Keratinocyte (primary cell): ENCODE results near the gene AGAP1. TPM values are rescaled to one million over a fixed set of nuclear protein-coding genes. Genes with fewer than 3 reads are reported as not detected.

Experiments
- DNase-seq: peaks from one replicate; pipeline ENCODE4 v3.0.0-alpha.2; 2011; ENCODE audit warnings: low read depth, missing footprints, low spot score
- FAIRE-seq: peaks from 2 replicates; lab custom pipeline; 2011; peaks lifted over from hg19 to GRCh38; lab: Jason Lieb, UNC
- H2AFZ ChIP-seq: 2 replicates; pipeline ENCODE4 v1.6.0; 2012; ENCODE audit warnings: low read length, control low read depth, inconsistent platforms; ENCODE audit not compliant: control insufficient read depth
- H3K27ac ChIP-seq: 2 replicates; pipeline ENCODE4 v1.5.1; 2011; ENCODE audit warnings: low read length; ENCODE audit not compliant: control insufficient read depth, insufficient read depth
- H3K27me3 ChIP-seq: 3 replicates; pipeline ENCODE4 v1.6.0; 2011; ENCODE audit warnings: low read length; ENCODE audit not compliant: control insufficient read depth, insufficient read depth; ENCODE audit errors: extremely low read depth
- H3K36me3 ChIP-seq, 2 experiments: 2 replicates in 1 of 2; 3 replicates in 1 of 2; pipeline ENCODE4 v1.5.1; 2011; ENCODE audit warnings: low read length in 2 of 2, mild to moderate bottlenecking in 1 of 2; ENCODE audit not compliant: control insufficient read depth in 2 of 2, insufficient read depth in 2 of 2; ENCODE audit errors: extremely low read depth in 1 of 2
- H3K4me1 ChIP-seq: 3 replicates; pipeline ENCODE4 v1.5.1; 2011; ENCODE audit warnings: low read length; ENCODE audit not compliant: control insufficient read depth, insufficient read depth; ENCODE audit errors: extremely low read depth
- H3K4me2 ChIP-seq: 3 replicates; pipeline ENCODE4 v1.6.0; 2011; ENCODE audit warnings: low read depth, low read length; ENCODE audit not compliant: control insufficient read depth, insufficient read depth; ENCODE audit errors: extremely low read depth
- H3K4me3 ChIP-seq, 3 experiments: fragments of 200-600 bp in 1 of 3; sonication (generic) in 1 of 3; 2 replicates in 2 of 3; 3 replicates in 1 of 3; pipeline ENCODE4 v1.5.1; 2011 to 2016; ENCODE audit warnings: low read length in 3 of 3, mild to moderate bottlenecking in 3 of 3, control low read depth in 2 of 3, inconsistent platforms in 1 of 3, low read depth in 1 of 3, mixed read lengths in 1 of 3, mixed run types in 1 of 3, moderate library complexity in 1 of 3; ENCODE audit not compliant: control insufficient read depth in 2 of 3, insufficient read depth in 2 of 3; ENCODE audit errors: extremely low read depth in 1 of 3
- H3K79me2 ChIP-seq: 2 replicates; pipeline ENCODE4 v1.6.0; 2012; ENCODE audit warnings: low read length; ENCODE audit not compliant: control insufficient read depth, insufficient read depth
- H3K9ac ChIP-seq: 3 replicates; pipeline ENCODE4 v1.6.0; 2011; ENCODE audit warnings: low read length; ENCODE audit not compliant: control insufficient read depth, insufficient read depth; ENCODE audit errors: extremely low read depth
- H3K9me1 ChIP-seq: 3 replicates; pipeline ENCODE4 v1.6.0; 2011; ENCODE audit warnings: low read length; ENCODE audit not compliant: control insufficient read depth, insufficient read depth; ENCODE audit errors: extremely low read depth
- H3K9me3 ChIP-seq: 2 replicates; pipeline ENCODE4 v1.5.1; 2012; ENCODE audit warnings: low read depth, low read length; ENCODE audit not compliant: control insufficient read depth
- H4K20me1 ChIP-seq: 3 replicates; pipeline ENCODE4 v1.6.0; 2011; ENCODE audit warnings: low read length; ENCODE audit not compliant: control insufficient read depth, insufficient read depth; ENCODE audit errors: extremely low read depth
- CTCF ChIP-seq, 3 experiments: IDR thresholded peaks in 1 of 3; conservative IDR thresholded peaks in 1 of 3; optimal IDR thresholded peaks in 1 of 3; 2 replicates in 2 of 3; 3 replicates in 1 of 3; pipeline versions ENCODE3 to v1.5.1; 2011; ENCODE audit warnings: low read length in 3 of 3, mild to moderate bottlenecking in 3 of 3, moderate library complexity in 2 of 3, control low read depth in 1 of 3, inconsistent platforms in 1 of 3; ENCODE audit not compliant: insufficient read depth in 2 of 3; ENCODE audit errors: extremely low read depth in 1 of 3
- EZH2 ChIP-seq: IDR thresholded peaks from one replicate; pipeline ENCODE4 v1.6.1; 2012; ENCODE audit warnings: inconsistent platforms, mild to moderate bottlenecking, low read length, moderate library complexity
- dilution Hi-C: fragments of 300-500 bp; cut with MboI; formaldehyde crosslinking; loops from one replicate; pipeline ENCODE4 v1.7.0; 2020; ENCODE audit warnings: low sequenced_read_pairs; ENCODE audit not compliant: extremely low pct_ligation_motif_present
- polyA plus RNA-seq, 5 experiments: library from polyadenylated mRNA; depleted of rRNA in 3 of 5; stranded (reverse) in 3 of 5; stranded (forward) in 1 of 5; unstranded in 1 of 5; fragments of >200 nt; gene quantifications; 1 replicate in 1 of 5; 2 replicates in 3 of 5; 3 replicates in 1 of 5; pipeline versions ENCODE4 v1.2.1 to v1.2.3, GENCODE V29; 2011 to 2012; ENCODE audit warnings: missing spikeins in 2 of 5, low read depth in 1 of 5, low replicate concordance in 1 of 5

The AGAP1 gene
- polyA plus RNA-seq, 1 donor (not counting 4 experiments of a cell fraction or from before 2014, with no cell fraction given) = 12.6 TPM

- no peaks in the 10 kb centered on the region for H3K79me2 ChIP-seq
- no peaks in the 10 kb centered on the region for H3K36me3 ChIP-seq
- TF ChIP-seq CTCF (optimal IDR thresholded peaks at IDR 0.05 in 1 of 3, IDR thresholded peaks at IDR 0.05 in 1 of 3, conservative IDR thresholded peaks at IDR 0.05 in 1 of 3; ENCODE audit: extremely low read depth in 1 of 3, insufficient read depth in 2 of 3, low read length in 3 of 3) = no peak
- no peak for TF ChIP-seq EZH2
- H2AFZ ChIP-seq = no peak overlapping the region
- H3K4me2 ChIP-seq = no peak overlapping the region
- H3K27me3 ChIP-seq = no peaks in the 10 kb centered on the region
- H3K4me3 ChIP-seq = no peak overlapping the region
- peaks cover 7% of the 10 kb centered on the region for H3K4me1 ChIP-seq
- dilution Hi-C loops = no loop called here
- H4K20me1 ChIP-seq = no peaks in the 10 kb centered on the region
- no peak overlapping the region for H3K27ac ChIP-seq
- H3K9me3 ChIP-seq = peaks cover 2% of the 10 kb centered on the region
- no peak for DNase-seq
- no peaks in the 10 kb centered on the region for H3K9me1 ChIP-seq
- FAIRE-seq = no peak
- H3K9ac ChIP-seq = no peak overlapping the region
These were observed 560.9 kb downstream of the AGAP1 start for GRCh38 chr2:236054621-236055305.

GRCh38 chr2:236055471-236055870 lies 561.6 kb downstream of the AGAP1 start:
- Histone ChIP-seq H3K4me1 (peaks cover 7% of the 10 kb centered on the region), H3K4me3 (no peak overlapping the region), H3K79me2 (no peaks in the 10 kb centered on the region), H3K36me3 (no peaks in the 10 kb centered on the region), H3K4me2 (no peak overlapping the region), H4K20me1 (no peaks in the 10 kb centered on the region), H3K9me3 (peaks cover 2% of the 10 kb centered on the region), H3K9me1 (no peaks in the 10 kb centered on the region), H3K9ac (no peak overlapping the region), H3K27me3 (no peaks in the 10 kb centered on the region), H3K27ac (no peak overlapping the region), H2AFZ (no peak overlapping the region)
- dilution Hi-C loops = no loop called here
- FAIRE-seq (no peak), DNase-seq (no peak)
- no peak for TF ChIP-seq CTCF (optimal IDR thresholded peaks at IDR 0.05 in 1 of 3, IDR thresholded peaks at IDR 0.05 in 1 of 3, conservative IDR thresholded peaks at IDR 0.05 in 1 of 3; ENCODE audit: extremely low read depth in 1 of 3, insufficient read depth in 2 of 3, low read length in 3 of 3)
